ENCODE measurements around the gene SHISA8. TPM values are rescaled to one million over a fixed set of nuclear protein-coding genes. Genes with fewer than 3 reads are reported as not detected.
"Not testable (repeated sequence)": the region's sequence is repeated elsewhere in the genome, so short reads cannot be mapped to it uniquely, and the experiment has no call there.

SHISA8 gene
- total RNA-seq, 4 donors from 2014 or later: 0.30 TPM; not detected in 3

DNA sequence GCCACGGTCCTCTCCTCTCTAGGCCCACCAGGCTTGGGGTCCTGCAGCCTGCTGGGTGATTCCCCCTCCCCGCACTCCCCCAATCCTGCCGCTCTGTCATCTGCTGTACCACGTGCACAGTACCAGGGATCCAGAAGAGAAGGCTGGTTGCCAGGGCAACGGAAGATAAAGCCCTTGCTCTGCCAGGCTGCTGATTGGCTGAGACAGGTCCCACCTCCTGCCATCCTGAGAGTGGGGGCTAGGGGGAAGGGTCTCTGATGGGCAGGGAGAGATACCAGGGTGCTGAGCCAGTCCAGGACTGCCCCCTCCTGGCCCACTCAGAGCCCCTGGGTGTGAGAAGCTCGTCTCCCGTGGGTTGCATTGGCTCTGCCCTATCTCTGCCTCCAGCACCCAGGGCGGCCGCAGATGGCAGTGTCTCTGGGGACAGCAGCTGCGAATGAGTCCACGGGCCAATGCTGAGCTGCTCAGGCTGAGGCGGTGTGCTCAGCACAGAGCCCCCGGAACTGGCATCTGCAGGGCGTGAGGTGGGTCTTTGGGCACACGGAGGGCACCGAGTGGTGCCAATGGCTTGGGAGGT is 37.1 kb upstream of the SHISA8 start, which contains the start of gene SMIM45:
Gene SMIM45, plus strand, starts transcription at position 253 of the 577 bp plus-strand sequence.
- intact Hi-C loops (cut with DNase I; ENCODE audit: low total_unique reads): loop anchor here (5.0 kb wide), 1 partner anchor 1010 kb away; no protein-coding TSS in a partner anchor
- H3K4me3 ChIP-seq: no peak within 1 kb of the TSS

DNA sequence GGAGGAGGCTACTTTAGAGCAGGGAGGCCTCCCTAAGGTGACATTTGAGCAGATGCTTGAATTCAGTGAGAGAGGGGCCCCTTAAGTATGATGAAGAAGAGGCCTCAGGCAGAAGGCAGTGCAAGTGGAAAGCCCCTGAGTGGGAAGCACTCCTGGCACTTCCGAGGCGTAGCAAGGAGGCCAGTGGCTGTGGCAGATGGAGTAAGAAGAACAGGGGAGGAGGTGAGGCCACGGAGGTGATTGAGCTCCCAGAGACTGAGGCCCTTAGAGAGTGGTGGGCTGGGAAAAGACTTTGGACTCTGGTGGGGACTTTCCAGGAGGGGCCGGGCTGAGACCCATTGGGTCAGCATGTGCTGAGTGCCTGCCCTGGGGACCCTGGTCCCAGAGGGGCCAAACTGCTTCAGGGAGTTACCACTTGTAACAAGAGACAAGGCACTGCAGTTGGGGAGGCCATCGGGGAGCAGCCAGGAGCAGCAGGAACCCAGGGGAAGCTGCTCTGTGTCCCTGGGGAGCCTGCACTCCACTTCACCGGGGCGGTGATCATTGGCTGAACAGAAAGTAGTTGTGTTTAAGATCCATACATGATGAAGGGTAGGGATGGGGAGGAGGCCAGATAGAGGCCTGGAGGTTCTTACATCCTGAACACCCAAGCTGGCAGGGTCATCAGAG is 34.6 kb upstream of the SHISA8 start:
- no peaks in the 10 kb centered on the region for H3K27me3 ChIP-seq
- H3K4me1 ChIP-seq: peaks cover 0 to 6% of the 10 kb centered on the region in 2 donors
- H3K27ac ChIP-seq: no peak overlapping the region
- H3K9me3 ChIP-seq: no peaks in the 10 kb centered on the region
- TF ChIP-seq POLR2A (IDR thresholded peaks at IDR 0.05): no peak
- TF ChIP-seq, protein P1, sequence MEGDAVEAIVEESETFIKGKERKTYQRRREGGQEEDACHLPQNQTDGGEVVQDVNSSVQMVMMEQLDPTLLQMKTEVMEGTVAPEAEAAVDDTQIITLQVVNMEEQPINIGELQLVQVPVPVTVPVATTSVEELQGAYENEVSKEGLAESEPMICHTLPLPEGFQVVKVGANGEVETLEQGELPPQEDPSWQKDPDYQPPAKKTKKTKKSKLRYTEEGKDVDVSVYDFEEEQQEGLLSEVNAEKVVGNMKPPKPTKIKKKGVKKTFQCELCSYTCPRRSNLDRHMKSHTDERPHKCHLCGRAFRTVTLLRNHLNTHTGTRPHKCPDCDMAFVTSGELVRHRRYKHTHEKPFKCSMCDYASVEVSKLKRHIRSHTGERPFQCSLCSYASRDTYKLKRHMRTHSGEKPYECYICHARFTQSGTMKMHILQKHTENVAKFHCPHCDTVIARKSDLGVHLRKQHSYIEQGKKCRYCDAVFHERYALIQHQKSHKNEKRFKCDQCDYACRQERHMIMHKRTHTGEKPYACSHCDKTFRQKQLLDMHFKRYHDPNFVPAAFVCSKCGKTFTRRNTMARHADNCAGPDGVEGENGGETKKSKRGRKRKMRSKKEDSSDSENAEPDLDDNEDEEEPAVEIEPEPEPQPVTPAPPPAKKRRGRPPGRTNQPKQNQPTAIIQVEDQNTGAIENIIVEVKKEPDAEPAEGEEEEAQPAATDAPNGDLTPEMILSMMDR (IDR thresholded peaks at IDR 0.05): no peak
- no peak for DNase-seq
- intact Hi-C loops (cut with DNase I; ENCODE audit: low total_unique reads): loop anchor here (10.0 kb wide), 1 partner anchor 125 kb away; no protein-coding TSS in a partner anchor
- no peak overlapping the region for H3K4me3 ChIP-seq
- H3K36me3 ChIP-seq: no peaks in the 10 kb centered on the region

More for the DNA sequence above, 37.1 kb upstream of the SHISA8 start, which contains the start of gene SMIM45:
- no peaks in the 10 kb centered on the region for H3K9me3 ChIP-seq
- no peaks in the 10 kb centered on the region for H3K27me3 ChIP-seq
- no peak for TF ChIP-seq POLR2A (IDR thresholded peaks at IDR 0.05)
- TF ChIP-seq, protein P1 (IDR thresholded peaks at IDR 0.05): no peak
- no peak within 1 kb of the TSS for H3K27ac ChIP-seq
- H3K4me1 ChIP-seq: no peaks in the 10 kb centered on the region
- no peak for DNase-seq
- H3K36me3 ChIP-seq: no peaks in the 10 kb centered on the region

DNA sequence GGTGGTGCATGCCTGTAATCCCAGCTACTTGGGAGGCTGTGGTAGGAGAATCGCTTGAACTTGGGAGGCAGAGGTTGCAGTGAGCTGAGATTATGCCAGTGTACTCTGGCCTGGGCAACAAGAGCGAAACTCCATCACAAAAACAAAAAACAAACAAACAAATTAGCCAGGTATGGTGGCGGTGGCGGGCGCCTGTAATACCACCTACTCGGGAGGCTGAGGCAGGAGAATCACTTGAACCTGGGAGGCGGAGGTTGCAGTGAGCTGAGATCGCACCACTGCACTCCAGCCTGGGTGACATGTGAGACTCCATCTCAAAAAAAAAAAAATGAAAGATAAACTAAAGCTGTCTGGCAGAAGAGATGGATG is 34.0 kb upstream of the SHISA8 start:
- not testable (repeated sequence) for H3K36me3 ChIP-seq, H3K27ac ChIP-seq, H3K4me3 ChIP-seq, H3K4me1 ChIP-seq, H3K9me3 ChIP-seq, H3K27me3 ChIP-seq, DNase-seq
- intact Hi-C loops (cut with DNase I; ENCODE audit: low total_unique reads): loop anchor here (10.0 kb wide), 1 partner anchor 124 kb away; no protein-coding TSS in a partner anchor

DNA sequence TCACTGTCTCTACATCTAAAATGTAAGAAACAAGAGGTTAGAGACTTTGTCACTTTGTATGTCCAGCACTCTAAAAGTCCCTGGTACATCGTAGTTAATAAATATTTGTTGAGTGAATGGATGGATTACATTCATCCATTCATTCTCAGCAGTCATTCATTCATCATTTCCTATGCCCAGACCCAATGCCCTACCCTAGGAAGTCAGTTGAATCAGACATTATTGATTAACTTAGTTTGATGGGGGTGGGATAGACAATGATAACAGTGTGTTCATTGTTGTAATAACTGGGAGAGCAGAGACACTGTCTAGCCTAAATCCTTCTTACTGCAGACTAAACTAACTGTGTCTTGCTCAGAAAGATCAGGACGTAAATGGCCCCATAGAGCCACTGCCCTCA is 33.3 kb upstream of the SHISA8 start:
- Histone ChIP-seq H3K27me3 (no peaks in the 10 kb centered on the region), H3K36me3 (no peaks in the 10 kb centered on the region), H3K27ac (no peak overlapping the region), H3K9me3 (no peaks in the 10 kb centered on the region), H3K4me1 (peaks cover 0 to 6% of the 10 kb centered on the region in 2 donors), H3K4me3 (no peak overlapping the region)
- no peak for TF ChIP-seq POLR2A (IDR thresholded peaks at IDR 0.05)
- TF ChIP-seq, protein P1 (IDR thresholded peaks at IDR 0.05): no peak
- intact Hi-C loops (cut with DNase I; ENCODE audit: low total_unique reads): loop anchor here (10.0 kb wide), 1 partner anchor 123 kb away; no protein-coding TSS in a partner anchor
- no peak for DNase-seq

DNA sequence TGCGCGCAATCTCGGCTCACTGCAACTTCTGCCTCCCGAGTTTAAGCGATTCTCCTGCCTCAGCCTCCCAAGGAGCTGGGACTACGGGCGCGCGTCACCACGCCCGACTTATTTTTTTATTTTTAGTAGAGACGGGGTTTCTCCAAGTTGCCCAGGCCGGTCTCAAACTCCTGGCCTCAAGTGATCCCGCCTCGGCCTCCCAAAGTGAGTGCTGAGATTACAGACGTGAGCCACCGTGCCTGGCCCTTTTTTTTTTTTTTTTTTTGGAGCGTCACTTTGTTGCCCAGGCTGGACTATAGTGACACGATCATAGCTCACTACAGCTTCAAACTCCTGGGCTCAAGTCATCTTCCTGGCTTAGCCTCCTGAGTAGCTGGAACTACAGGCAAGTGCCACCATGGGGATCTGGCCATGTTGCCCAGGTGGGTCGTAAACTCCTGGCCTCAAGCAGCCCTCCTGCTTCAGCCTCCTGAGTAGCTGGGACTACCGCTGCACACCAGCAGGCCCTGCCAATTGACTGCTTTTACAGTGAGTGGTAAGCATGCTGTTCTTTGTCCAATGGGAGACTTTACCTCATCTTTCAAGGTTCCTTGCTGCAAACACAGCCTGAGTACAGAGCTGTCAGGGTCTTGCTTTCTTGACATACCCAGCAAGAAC is 32.7 kb upstream of the SHISA8 start:
- peak overlapping the region; percentile 44 to 56 for H3K27ac ChIP-seq
- H3K27me3 ChIP-seq: no peaks in the 10 kb centered on the region
- peak overlapping the region; percentile 56 to 60 for H3K4me3 ChIP-seq
- H3K9me3 ChIP-seq: no peaks in the 10 kb centered on the region
- no peak for DNase-seq
- H3K36me3 ChIP-seq: no peaks in the 10 kb centered on the region
- TF ChIP-seq POLR2A (IDR thresholded peaks at IDR 0.05): no peak
- TF ChIP-seq, protein P1 (IDR thresholded peaks at IDR 0.05): no peak
- peaks cover 0 to 6% of the 10 kb centered on the region in 2 donors for H3K4me1 ChIP-seq
- intact Hi-C loops (cut with DNase I; ENCODE audit: low total_unique reads): loop anchor here (10.0 kb wide), 1 partner anchor 123 kb away; no protein-coding TSS in a partner anchor
